Measurements from ENCODE around the gene PTPRM. TPM values are rescaled to one million over a fixed set of nuclear protein-coding genes. Genes with fewer than 3 reads are reported as not detected.

The PTPRM gene
- polyA plus RNA-seq, 3 donors: 0.04 to 2.1 (median 0.66) TPM

DNA sequence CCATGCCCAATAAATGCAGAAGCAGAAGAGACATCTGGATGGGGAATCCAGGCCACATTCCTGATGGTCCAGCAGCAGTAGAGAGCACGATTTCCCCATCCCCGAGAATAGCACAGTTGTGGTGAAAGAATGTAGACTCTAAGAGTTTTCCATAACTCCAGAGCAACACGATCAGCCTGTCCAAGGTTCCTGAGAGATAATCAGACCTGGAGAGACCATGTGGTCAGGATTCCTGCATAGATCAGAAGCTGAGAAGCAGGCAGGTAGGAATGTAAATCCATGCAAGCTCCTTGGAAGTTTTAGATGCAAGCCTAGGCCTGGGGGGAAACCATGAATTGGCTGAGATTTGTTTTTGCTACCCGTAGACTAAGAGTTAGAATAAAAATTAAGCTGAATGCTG is 34.2 kb upstream of the PTPRM start:
- no peak overlapping the region for H3K27ac Mint-ChIP-seq
- no peak overlapping the region for H3K9ac ChIP-seq (ENCODE audit: insufficient read depth, low read length, poor library complexity, severe bottlenecking)
- no peaks in the 10 kb centered on the region for H3K36me3 Mint-ChIP-seq
- H2AFZ ChIP-seq (ENCODE audit: insufficient read depth, low read depth, low read length, poor library complexity, severe bottlenecking): no peak overlapping the region
- H3K9me3 Mint-ChIP-seq: peaks cover 4 to 20% (median 8%) of the 10 kb centered on the region in 7 donors
- no peak overlapping the region for H3K27ac ChIP-seq (ENCODE audit: low read depth in 1 of 2, low read length in 2 of 2)
- no peaks in the 10 kb centered on the region for H3K4me1 ChIP-seq (ENCODE audit: control insufficient read depth in 1 of 2, insufficient read depth in 2 of 2, low read length in 2 of 2)
- no peak for DNase-seq
- no peak overlapping the region for H3K4me3 ChIP-seq (replicated peaks in 1 of 3; ENCODE audit: low read depth in 2 of 3, low read length in 3 of 3)
- TF ChIP-seq, protein P1, sequence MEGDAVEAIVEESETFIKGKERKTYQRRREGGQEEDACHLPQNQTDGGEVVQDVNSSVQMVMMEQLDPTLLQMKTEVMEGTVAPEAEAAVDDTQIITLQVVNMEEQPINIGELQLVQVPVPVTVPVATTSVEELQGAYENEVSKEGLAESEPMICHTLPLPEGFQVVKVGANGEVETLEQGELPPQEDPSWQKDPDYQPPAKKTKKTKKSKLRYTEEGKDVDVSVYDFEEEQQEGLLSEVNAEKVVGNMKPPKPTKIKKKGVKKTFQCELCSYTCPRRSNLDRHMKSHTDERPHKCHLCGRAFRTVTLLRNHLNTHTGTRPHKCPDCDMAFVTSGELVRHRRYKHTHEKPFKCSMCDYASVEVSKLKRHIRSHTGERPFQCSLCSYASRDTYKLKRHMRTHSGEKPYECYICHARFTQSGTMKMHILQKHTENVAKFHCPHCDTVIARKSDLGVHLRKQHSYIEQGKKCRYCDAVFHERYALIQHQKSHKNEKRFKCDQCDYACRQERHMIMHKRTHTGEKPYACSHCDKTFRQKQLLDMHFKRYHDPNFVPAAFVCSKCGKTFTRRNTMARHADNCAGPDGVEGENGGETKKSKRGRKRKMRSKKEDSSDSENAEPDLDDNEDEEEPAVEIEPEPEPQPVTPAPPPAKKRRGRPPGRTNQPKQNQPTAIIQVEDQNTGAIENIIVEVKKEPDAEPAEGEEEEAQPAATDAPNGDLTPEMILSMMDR (IDR thresholded peaks at IDR 0.05): no peak
- intact Hi-C loops (cut with micrococcal nuclease): no loop called here
- no peaks in the 10 kb centered on the region for H3K9me3 ChIP-seq (replicated peaks in 1 of 2; ENCODE audit: control insufficient read depth in 1 of 2, insufficient read depth in 1 of 2, low read length in 2 of 2)
- WGBS (ENCODE audit: insufficient coverage): 93% methylated on average over 3 of the region's 4 CpGs
- no peaks in the 10 kb centered on the region for H4K20me1 ChIP-seq (ENCODE audit: insufficient read depth, low read length)
- no peaks in the 10 kb centered on the region for H3K27me3 ChIP-seq (ENCODE audit: control insufficient read depth in 2 of 2, insufficient read depth in 2 of 2, low read length in 2 of 2)
- peaks cover 0 to 2% (median 0%) of the 10 kb centered on the region in 3 donors for H3K27me3 Mint-ChIP-seq (ENCODE audit: low read depth in 3 of 3)
- no peaks in the 10 kb centered on the region for H3K36me3 ChIP-seq (replicated peaks in 1 of 2; ENCODE audit: control insufficient read depth in 1 of 2, insufficient read depth in 2 of 2, low read length in 2 of 2)
- H3K4me2 ChIP-seq (replicated peaks; ENCODE audit: extremely low read depth, low read length, poor library complexity, severe bottlenecking): no peak overlapping the region
- H3K79me2 ChIP-seq (ENCODE audit: insufficient read depth, low read length): no peaks in the 10 kb centered on the region
- no peaks in the 10 kb centered on the region for H3K4me1 Mint-ChIP-seq
- no peak overlapping the region for H3K4me3 Mint-ChIP-seq

DNA sequence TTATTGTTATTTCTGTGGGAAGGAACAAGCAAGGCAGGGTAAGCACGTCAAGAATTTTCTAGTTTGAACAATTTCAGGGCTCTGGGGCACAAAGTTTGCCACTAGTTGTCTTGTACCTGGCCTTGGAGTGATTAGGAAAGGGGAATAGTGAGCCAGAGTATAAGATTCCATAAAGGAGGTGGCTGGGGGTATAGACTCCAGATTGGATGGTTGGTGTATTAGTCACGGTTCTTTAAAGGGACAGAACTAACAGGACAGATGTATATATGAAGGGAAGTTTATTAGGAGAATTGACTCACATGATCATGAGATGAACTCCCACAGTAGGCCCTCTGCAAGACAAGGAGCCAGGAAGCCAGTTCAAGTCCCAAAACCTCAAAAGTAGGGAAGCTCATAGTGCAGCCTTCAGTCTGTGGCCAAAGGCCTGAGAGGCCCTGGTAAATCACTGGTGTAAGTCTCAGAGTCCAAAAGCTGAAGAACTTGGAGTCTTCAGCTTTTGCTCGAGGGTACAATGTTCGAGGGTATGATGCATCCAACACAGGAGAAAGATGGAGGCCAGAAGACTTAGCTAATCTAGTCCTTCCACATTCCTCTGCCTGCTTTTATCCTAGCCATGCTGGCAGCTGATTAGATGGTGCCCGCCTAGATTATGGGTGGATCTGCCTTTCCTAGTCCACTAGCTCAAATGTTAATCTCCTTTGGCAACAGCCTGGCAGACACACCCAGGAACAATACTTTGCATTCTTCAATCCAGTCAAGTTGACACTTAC is 31.5 kb upstream of the PTPRM start:
- Histone ChIP-seq H3K4me1 (ENCODE audit: control insufficient read depth in 1 of 2, insufficient read depth in 2 of 2, low read length in 2 of 2) (no peaks in the 10 kb centered on the region), H2AFZ (ENCODE audit: insufficient read depth, low read depth, low read length, poor library complexity, severe bottlenecking) (no peak overlapping the region), H3K27me3 (ENCODE audit: control insufficient read depth in 2 of 2, insufficient read depth in 2 of 2, low read length in 2 of 2) (no peaks in the 10 kb centered on the region), H3K9ac (ENCODE audit: insufficient read depth, low read length, poor library complexity, severe bottlenecking) (no peak overlapping the region), H3K9me3 (replicated peaks in 1 of 2; ENCODE audit: control insufficient read depth in 1 of 2, insufficient read depth in 1 of 2, low read length in 2 of 2) (no peaks in the 10 kb centered on the region), H3K27ac (ENCODE audit: low read depth in 1 of 2, low read length in 2 of 2) (no peak overlapping the region), H3K36me3 (replicated peaks in 1 of 2; ENCODE audit: control insufficient read depth in 1 of 2, insufficient read depth in 2 of 2, low read length in 2 of 2) (no peaks in the 10 kb centered on the region), H3K4me3 (replicated peaks in 1 of 3; ENCODE audit: low read depth in 2 of 3, low read length in 3 of 3) (no peak overlapping the region), H3K79me2 (ENCODE audit: insufficient read depth, low read length) (no peaks in the 10 kb centered on the region), H4K20me1 (ENCODE audit: insufficient read depth, low read length) (no peaks in the 10 kb centered on the region), H3K4me2 (replicated peaks; ENCODE audit: extremely low read depth, low read length, poor library complexity, severe bottlenecking) (no peak overlapping the region)
- Mint-ChIP-seq H3K4me3 (no peak overlapping the region), H3K27ac (peak overlapping the region in 1 of 7 donors; percentile 26), H3K9me3 (peaks cover 4 to 20% (median 8%) of the 10 kb centered on the region in 7 donors), H3K36me3 (no peaks in the 10 kb centered on the region), H3K4me1 (no peaks in the 10 kb centered on the region), H3K27me3 (ENCODE audit: low read depth in 3 of 3) (peaks cover 0 to 2% (median 0%) of the 10 kb centered on the region in 3 donors)
- TF ChIP-seq, protein P1 (IDR thresholded peaks at IDR 0.05): no peak
- intact Hi-C loops (cut with micrococcal nuclease): no loop called here
- WGBS (ENCODE audit: insufficient coverage): 98% methylated on average over 5 of the region's 5 CpGs
- DNase-seq: no peak
